ENCODE data around the gene CNGA4.
"Not testable (repeated sequence)": the region's sequence is repeated elsewhere in the genome, so short reads cannot be mapped to it uniquely, and the experiment has no call there.

CNGA4 gene

GRCh38 chr11:6269994-6270393, 31.1 kb downstream of the CNGA4 start:
- DNase-seq = no peak

- no peak for DNase-seq
Measured at GRCh38 chr11:6270584-6271246, 31.8 kb downstream of the CNGA4 start.

GRCh38 chr11:6271598-6271997, 32.7 kb downstream of the CNGA4 start:
- no peak for DNase-seq

- no peak for DNase-seq
Measured at GRCh38 chr11:6273188-6273587, 34.3 kb downstream of the CNGA4 start.

DNA sequence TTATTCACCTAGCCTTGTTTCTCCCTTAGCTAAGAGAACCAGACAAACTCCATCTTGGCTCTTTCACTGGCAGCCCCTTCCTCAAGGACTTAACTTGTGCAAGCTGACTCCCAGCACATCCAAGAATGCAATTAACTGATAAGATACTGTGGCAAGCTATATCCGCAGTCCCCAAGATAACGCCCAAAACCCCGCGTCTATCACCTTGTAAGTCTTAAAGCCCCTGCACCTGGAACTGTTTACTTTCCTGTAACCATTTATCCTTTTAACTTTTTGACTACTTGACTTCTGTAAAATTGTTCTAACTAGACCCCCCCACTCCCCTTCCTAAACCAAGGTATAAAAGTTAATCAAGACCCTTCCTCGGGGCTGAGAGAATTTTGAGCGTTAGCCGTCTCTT, 41.9 kb downstream of the CNGA4 start:
- DNase-seq = not testable (repeated sequence)

GRCh38 chr11:6283453-6284023, 44.6 kb downstream of the CNGA4 start:
- DNase-seq = no peak

DNA sequence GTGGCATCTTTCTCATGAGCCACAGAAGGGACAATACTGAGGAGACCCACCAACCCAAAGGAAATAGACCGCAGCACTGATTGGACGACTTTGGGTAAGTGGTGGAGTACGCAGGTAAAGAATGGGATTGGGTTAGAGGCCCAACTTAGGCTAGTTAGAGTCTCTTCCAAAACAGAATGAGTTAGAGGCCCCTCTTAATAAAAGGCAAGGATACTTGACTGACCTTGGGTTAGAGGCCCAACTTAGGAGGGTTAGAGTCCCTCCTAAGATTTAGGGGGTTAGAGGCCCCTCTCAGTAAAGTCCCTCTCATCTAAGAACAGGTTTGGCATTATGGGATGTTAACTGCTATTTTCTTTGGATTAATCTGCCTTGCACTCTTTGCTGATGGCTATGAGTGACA, 45.4 kb downstream of the CNGA4 start:
- DNase-seq = no peak

GRCh38 chr11:6285019-6285418, 46.1 kb downstream of the CNGA4 start:
- DNase-seq = no peak

All from midbrain (tissue), 1 donor.